Measurements from ENCODE around the gene CSAD. TPM values are rescaled to one million over a fixed set of nuclear protein-coding genes. Genes with fewer than 3 reads are reported as not detected.

CSAD gene
- total and polyA plus RNA-seq, 2 donors = 7.6 to 61.7 TPM

- DNase-seq (ENCODE audit: low read depth in 6 of 9, low spot score in 9 of 9) = peak in 4 of 9 donors; percentile 75 to 87 (median 78)
- WGBS = 17% methylated on average over 14 of the region's 14 CpGs
- H3K9me3 ChIP-seq (ENCODE audit: control insufficient read depth in 2 of 2, insufficient read depth in 1 of 2, low read length in 1 of 2) = peaks cover 0 to 6% of the 10 kb centered on the region in 2 donors
- H3K36me3 ChIP-seq (ENCODE audit: control insufficient read depth in 2 of 2, insufficient read depth in 2 of 2, low read length in 1 of 2) = peaks cover 7 to 17% of the 10 kb centered on the region in 2 donors
- peaks cover 5 to 40% of the 10 kb centered on the region in 2 donors for H3K4me1 ChIP-seq (ENCODE audit: control insufficient read depth in 2 of 2, insufficient read depth in 2 of 2, low read length in 2 of 2)
- no peak overlapping the region for H3K27ac ChIP-seq (ENCODE audit: low read depth in 1 of 2, low read length in 1 of 2)
- H3K27me3 ChIP-seq (ENCODE audit: control insufficient read depth in 2 of 2, insufficient read depth in 1 of 2, low read length in 1 of 2) = peaks cover 0 to 20% of the 10 kb centered on the region in 2 donors
- H3K4me3 ChIP-seq (ENCODE audit: low read length in 2 of 2) = no peak overlapping the region
These were observed 32.6 kb upstream of the CSAD start for GRCh38 chr12:53213348-53213747.

- H3K27me3 ChIP-seq (ENCODE audit: control insufficient read depth in 2 of 2, insufficient read depth in 1 of 2, low read length in 1 of 2) = peaks cover 0 to 16% of the 10 kb centered on the region in 2 donors
- DNase-seq (ENCODE audit: low read depth in 6 of 9, low spot score in 9 of 9) = no peak
- peaks cover 0 to 6% of the 10 kb centered on the region in 2 donors for H3K9me3 ChIP-seq (ENCODE audit: control insufficient read depth in 2 of 2, insufficient read depth in 1 of 2, low read length in 1 of 2)
- H3K4me1 ChIP-seq (ENCODE audit: control insufficient read depth in 2 of 2, insufficient read depth in 2 of 2, low read length in 2 of 2) = peaks cover 5 to 41% of the 10 kb centered on the region in 2 donors
- peaks cover 7 to 17% of the 10 kb centered on the region in 2 donors for H3K36me3 ChIP-seq (ENCODE audit: control insufficient read depth in 2 of 2, insufficient read depth in 2 of 2, low read length in 1 of 2)
- 71% methylated on average over 12 of the region's 12 CpGs for WGBS
- H3K4me3 ChIP-seq (ENCODE audit: low read length in 2 of 2) = no peak overlapping the region
- no peak overlapping the region for H3K27ac ChIP-seq (ENCODE audit: low read depth in 1 of 2, low read length in 1 of 2)
These were observed 32.2 kb upstream of the CSAD start for GRCh38 chr12:53212931-53213330.

GRCh38 chr12:53211476-53212381, 31.0 kb upstream of the CSAD start:
- Histone ChIP-seq H3K4me1 (ENCODE audit: control insufficient read depth in 2 of 2, insufficient read depth in 2 of 2, low read length in 2 of 2) (peaks cover 9 to 41% of the 10 kb centered on the region in 2 donors), H3K27ac (ENCODE audit: low read depth in 1 of 2, low read length in 1 of 2) (no peak overlapping the region)
- 92% methylated on average over 13 of the region's 13 CpGs for WGBS

GRCh38 chr12:53210843-53211242, 30.1 kb upstream of the CSAD start:
- Histone ChIP-seq H3K27ac (ENCODE audit: low read depth in 1 of 2, low read length in 1 of 2) (no peak overlapping the region), H3K27me3 (ENCODE audit: control insufficient read depth in 2 of 2, insufficient read depth in 1 of 2, low read length in 1 of 2) (no peaks in the 10 kb centered on the region), H3K4me3 (ENCODE audit: low read length in 2 of 2) (no peak overlapping the region), H3K4me1 (ENCODE audit: control insufficient read depth in 2 of 2, insufficient read depth in 2 of 2, low read length in 2 of 2) (peaks cover 9 to 42% of the 10 kb centered on the region in 2 donors), H3K36me3 (ENCODE audit: control insufficient read depth in 2 of 2, insufficient read depth in 2 of 2, low read length in 1 of 2) (peaks cover 7 to 17% of the 10 kb centered on the region in 2 donors), H3K9me3 (ENCODE audit: control insufficient read depth in 2 of 2, insufficient read depth in 1 of 2, low read length in 1 of 2) (no peaks in the 10 kb centered on the region)
- DNase-seq (ENCODE audit: low read depth in 6 of 9, low spot score in 9 of 9) = no peak
- WGBS = 93% methylated on average over 4 of the region's 4 CpGs

More at GRCh38 chr12:53211476-53212381, 31.0 kb upstream of the CSAD start:
- no peak for DNase-seq (ENCODE audit: low read depth in 6 of 9, low spot score in 9 of 9)
- Histone ChIP-seq H3K36me3 (ENCODE audit: control insufficient read depth in 2 of 2, insufficient read depth in 2 of 2, low read length in 1 of 2) (peaks cover 7 to 17% of the 10 kb centered on the region in 2 donors), H3K4me3 (ENCODE audit: low read length in 2 of 2) (no peak overlapping the region), H3K27me3 (ENCODE audit: control insufficient read depth in 2 of 2, insufficient read depth in 1 of 2, low read length in 1 of 2) (peaks cover 0 to 4% of the 10 kb centered on the region in 2 donors), H3K9me3 (ENCODE audit: control insufficient read depth in 2 of 2, insufficient read depth in 1 of 2, low read length in 1 of 2) (no peaks in the 10 kb centered on the region)

- 20% methylated on average over 7 of the region's 7 CpGs for WGBS
- Histone ChIP-seq H3K27ac (ENCODE audit: low read depth in 1 of 2, low read length in 1 of 2) (peak overlapping the region in 1 of 2 donors; percentile 50), H3K36me3 (ENCODE audit: control insufficient read depth in 2 of 2, insufficient read depth in 2 of 2, low read length in 1 of 2) (peaks cover 4 to 13% of the 10 kb centered on the region in 2 donors), H3K4me3 (ENCODE audit: low read length in 2 of 2) (no peak overlapping the region), H3K27me3 (ENCODE audit: control insufficient read depth in 2 of 2, insufficient read depth in 1 of 2, low read length in 1 of 2) (no peaks in the 10 kb centered on the region), H3K4me1 (ENCODE audit: control insufficient read depth in 2 of 2, insufficient read depth in 2 of 2, low read length in 2 of 2) (peaks cover 9 to 44% of the 10 kb centered on the region in 2 donors), H3K9me3 (ENCODE audit: control insufficient read depth in 2 of 2, insufficient read depth in 1 of 2, low read length in 1 of 2) (no peaks in the 10 kb centered on the region)
- DNase-seq (ENCODE audit: low read depth in 6 of 9, low spot score in 9 of 9) = peak in 2 of 9 donors; percentile 44 to 57
These were observed 28.2 kb upstream of the CSAD start for GRCh38 chr12:53208877-53209463.

GRCh38 chr12:53208435-53208834, 27.7 kb upstream of the CSAD start:
- DNase-seq (ENCODE audit: low read depth in 6 of 9, low spot score in 9 of 9) = peak in 1 of 9 donors; percentile 4
- Histone ChIP-seq H3K27me3 (ENCODE audit: control insufficient read depth in 2 of 2, insufficient read depth in 1 of 2, low read length in 1 of 2) (no peaks in the 10 kb centered on the region), H3K4me1 (ENCODE audit: control insufficient read depth in 2 of 2, insufficient read depth in 2 of 2, low read length in 2 of 2) (peaks cover 9 to 41% of the 10 kb centered on the region in 2 donors), H3K9me3 (ENCODE audit: control insufficient read depth in 2 of 2, insufficient read depth in 1 of 2, low read length in 1 of 2) (no peaks in the 10 kb centered on the region), H3K36me3 (ENCODE audit: control insufficient read depth in 2 of 2, insufficient read depth in 2 of 2, low read length in 1 of 2) (peaks cover 4 to 13% of the 10 kb centered on the region in 2 donors), H3K4me3 (ENCODE audit: low read length in 2 of 2) (no peak overlapping the region), H3K27ac (ENCODE audit: low read depth in 1 of 2, low read length in 1 of 2) (peak overlapping the region in 1 of 2 donors; percentile 50)
- WGBS = 60% methylated on average over 2 of the region's 2 CpGs

- peaks cover 9 to 39% of the 10 kb centered on the region in 2 donors for H3K4me1 ChIP-seq (ENCODE audit: control insufficient read depth in 2 of 2, insufficient read depth in 2 of 2, low read length in 2 of 2)
These were observed 26.3 kb upstream of the CSAD start, which contains the start of gene ITGB7 for GRCh38 chr12:53207042-53207441. TSS of gene ITGB7 (minus strand) at chr12:53207251. CDS start at chr12:53200443, 6,808 bp downstream.

GRCh38 chr12:53205747-53206419, 25.2 kb upstream of the CSAD start:
- Histone ChIP-seq H3K27ac (ENCODE audit: low read depth in 1 of 2, low read length in 1 of 2) (peak overlapping the region in 1 of 2 donors; percentile 31), H3K36me3 (ENCODE audit: control insufficient read depth in 2 of 2, insufficient read depth in 2 of 2, low read length in 1 of 2) (peaks cover 0 to 3% of the 10 kb centered on the region in 2 donors), H3K27me3 (ENCODE audit: control insufficient read depth in 2 of 2, insufficient read depth in 1 of 2, low read length in 1 of 2) (no peaks in the 10 kb centered on the region), H3K4me1 (ENCODE audit: control insufficient read depth in 2 of 2, insufficient read depth in 2 of 2, low read length in 2 of 2) (peaks cover 12 to 44% of the 10 kb centered on the region in 2 donors), H3K9me3 (ENCODE audit: control insufficient read depth in 2 of 2, insufficient read depth in 1 of 2, low read length in 1 of 2) (no peaks in the 10 kb centered on the region), H3K4me3 (ENCODE audit: low read length in 2 of 2) (no peak overlapping the region)
- DNase-seq (ENCODE audit: low read depth in 6 of 9, low spot score in 9 of 9) = no peak
- 57% methylated on average over 7 of the region's 7 CpGs for WGBS

More at GRCh38 chr12:53207042-53207441, 26.3 kb upstream of the CSAD start, which contains the start of gene ITGB7:
- H3K4me3 ChIP-seq (ENCODE audit: low read length in 2 of 2) = peak within 1 kb of the TSS; percentile 14 to 31
- DNase-seq (ENCODE audit: low read depth in 6 of 9, low spot score in 9 of 9) = peak in 3 of 9 donors; percentile 51 to 81 (median 71)
- WGBS = 14% methylated on average over 5 of the region's 5 CpGs
- H3K9me3 ChIP-seq (ENCODE audit: control insufficient read depth in 2 of 2, insufficient read depth in 1 of 2, low read length in 1 of 2) = no peaks in the 10 kb centered on the region
- no peaks in the 10 kb centered on the region for H3K27me3 ChIP-seq (ENCODE audit: control insufficient read depth in 2 of 2, insufficient read depth in 1 of 2, low read length in 1 of 2)
- H3K27ac ChIP-seq (ENCODE audit: low read depth in 1 of 2, low read length in 1 of 2) = peak within 1 kb of the TSS; percentile 59 to 67
- peaks cover 4 to 7% of the 10 kb centered on the region in 2 donors for H3K36me3 ChIP-seq (ENCODE audit: control insufficient read depth in 2 of 2, insufficient read depth in 2 of 2, low read length in 1 of 2)
